Stimulated activated CD8-positive, alpha-beta memory T cell treated with anti-CD3 and anti-CD28 coated beads, Interleukin-15, amount 100 ng/mL, for 24 hours (primary cell): ENCODE measurements around the gene SPG11.
"Not testable (repeated sequence)": the region's sequence is repeated elsewhere in the genome, so short reads cannot be mapped to it uniquely, and the experiment has no call there.

Source experiments
- DNase-seq: peaks from one replicate; pipeline ENCODE4 v3.0.0-alpha.2; 2020; ENCODE audit warnings: low read depth

Gene SPG11

GRCh38 chr15:44554934-44555723 is 108.3 kb downstream of the SPG11 start:
- no peak for DNase-seq

- DNase-seq = no peak
These were observed 112.7 kb downstream of the SPG11 start for GRCh38 chr15:44550734-44551133.

GRCh38 chr15:44550256-44550655 is 113.2 kb downstream of the SPG11 start:
- no peak for DNase-seq

GRCh38 chr15:44549152-44549551 is 114.3 kb downstream of the SPG11 start:
- not testable (repeated sequence) for DNase-seq

- no peak for DNase-seq
These were observed 117.3 kb downstream of the SPG11 start for GRCh38 chr15:44545913-44546802.

- DNase-seq = not testable (repeated sequence)
These were observed 118.7 kb downstream of the SPG11 start for GRCh38 chr15:44544745-44545144.

GRCh38 chr15:44542596-44542995 is 120.9 kb downstream of the SPG11 start:
- DNase-seq = no peak

GRCh38 chr15:44541282-44541958 is 122.0 kb downstream of the SPG11 start:
- DNase-seq = no peak

- DNase-seq = no peak
These were observed 125.7 kb downstream of the SPG11 start for GRCh38 chr15:44537735-44538240.

- DNase-seq = peak; percentile 83
These were observed 126.3 kb downstream of the SPG11 start, which contains the start of gene EIF3J for GRCh38 chr15:44536962-44537734. Gene EIF3J (plus strand): TSS chr15:44537147. CDS start chr15:44537195, 48 bp downstream.

GRCh38 chr15:44536302-44536961 is 127.0 kb downstream of the SPG11 start:
- no peak for DNase-seq

- DNase-seq = no peak
These were observed 127.8 kb downstream of the SPG11 start for GRCh38 chr15:44535523-44536301.

- no peak for DNase-seq
These were observed 128.4 kb downstream of the SPG11 start for GRCh38 chr15:44535092-44535491.

GRCh38 chr15:44532689-44533088 is 130.8 kb downstream of the SPG11 start:
- DNase-seq = no peak

- not testable (repeated sequence) for DNase-seq
These were observed 131.2 kb downstream of the SPG11 start for GRCh38 chr15:44532275-44532674.

- no peak for DNase-seq
These were observed 132.8 kb downstream of the SPG11 start for GRCh38 chr15:44530653-44531052.

GRCh38 chr15:44529864-44530604 is 133.4 kb downstream of the SPG11 start:
- DNase-seq = no peak

- DNase-seq = no peak
These were observed 136.2 kb downstream of the SPG11 start for GRCh38 chr15:44527241-44527640.

GRCh38 chr15:44525018-44525417 is 138.4 kb downstream of the SPG11 start:
- no peak for DNase-seq
